Liver (tissue), 3 donors: ENCODE measurements around the gene LRRFIP2.

Experiments
- EGR1 ChIP-seq, 2 donors: IDR thresholded peaks; 2 replicates each; pipeline ENCODE4 v1.6.1; 2016 to 2018; ENCODE audit warnings: antibody characterized with exemption in 2 of 2, low read depth in 2 of 2
- GABPA ChIP-seq, 2 donors: IDR thresholded peaks in 1 of 2; conservative IDR thresholded peaks in 1 of 2; 2 replicates each; pipeline ENCODE4 v1.6.1; 2016; ENCODE audit warnings: antibody characterized with exemption in 2 of 2, mild to moderate bottlenecking in 1 of 2, moderate library complexity in 1 of 2
- HNF4A ChIP-seq, 2 donors: conservative IDR thresholded peaks; 2 replicates each; pipeline ENCODE4 v1.6.1; 2016; ENCODE audit warnings: antibody characterized with exemption in 2 of 2, mild to moderate bottlenecking in 2 of 2
- NR2F2 ChIP-seq: IDR thresholded peaks from 2 replicates; pipeline ENCODE4 v1.6.1; 2016; ENCODE audit warnings: antibody characterized with exemption
- RAD21 ChIP-seq, 2 donors: IDR thresholded peaks; 2 replicates each; pipeline ENCODE4 v1.6.1; 2016; ENCODE audit warnings: antibody characterized with exemption in 2 of 2, mild to moderate bottlenecking in 2 of 2
- SP1 ChIP-seq: IDR thresholded peaks from 2 replicates; pipeline ENCODE4 v1.6.1; 2018; ENCODE audit warnings: antibody characterized with exemption, mild to moderate bottlenecking
- TAF1 ChIP-seq: conservative IDR thresholded peaks from 2 replicates; pipeline ENCODE4 v1.6.1; 2016; ENCODE audit warnings: antibody characterized with exemption, mild to moderate bottlenecking
- YY1 ChIP-seq: IDR thresholded peaks from 2 replicates; pipeline ENCODE4 v1.6.1; 2016; ENCODE audit warnings: antibody characterized with exemption, mild to moderate bottlenecking
- TF ChIP-seq, protein P1 (sequence below): fragments of 150-350 bp; IDR thresholded peaks from 2 replicates; pipeline ENCODE4 v1.5.1; 2017; ENCODE audit warnings: improper control_type of control experiment, low read depth, low read length; ENCODE audit not compliant: missing input control
- TF ChIP-seq, protein P2 (sequence below): IDR thresholded peaks from 2 replicates; pipeline ENCODE4 v1.6.1; 2016; ENCODE audit warnings: antibody characterized with exemption
- TF ChIP-seq, protein P3 (sequence below): IDR thresholded peaks from 2 replicates; pipeline ENCODE4 v1.6.1; 2016; ENCODE audit warnings: antibody characterized with exemption
- TF ChIP-seq, protein P4 (sequence below): IDR thresholded peaks from 2 replicates; pipeline ENCODE4 v1.6.1; 2016; ENCODE audit warnings: antibody characterized with exemption
- TF ChIP-seq, protein P5 (sequence below): IDR thresholded peaks from 2 replicates; pipeline ENCODE4 v1.6.1; 2016; ENCODE audit warnings: antibody characterized with exemption, mild to moderate bottlenecking
- donor health status: healthy.
- donor health status: healthy.

DNA sequence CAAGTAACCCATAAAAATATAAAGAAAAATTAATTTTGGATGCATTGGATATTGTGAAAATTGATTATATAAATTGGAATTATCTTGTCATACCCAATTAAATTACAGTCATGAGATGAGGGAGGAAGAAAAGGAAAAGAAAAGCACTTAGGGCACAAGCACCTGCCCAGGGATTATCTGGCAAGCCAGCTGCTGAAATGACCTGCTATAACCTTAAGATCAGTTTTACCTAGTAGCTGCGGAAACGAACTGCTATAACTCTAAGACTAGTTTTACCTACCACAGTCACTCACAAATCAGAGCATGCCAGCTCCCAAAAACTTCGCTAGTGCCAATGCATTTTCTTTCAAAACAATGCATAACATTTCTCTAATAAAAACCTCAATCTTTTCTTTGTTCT is 26.2 kb downstream of the LRRFIP2 start:
- TF ChIP-seq EGR1 (IDR thresholded peaks at IDR 0.05; ENCODE audit: low read depth in 2 of 2), result no peak
- TF ChIP-seq HNF4A (conservative IDR thresholded peaks at IDR 0.05), result no peak
- TF ChIP-seq, protein P1, sequence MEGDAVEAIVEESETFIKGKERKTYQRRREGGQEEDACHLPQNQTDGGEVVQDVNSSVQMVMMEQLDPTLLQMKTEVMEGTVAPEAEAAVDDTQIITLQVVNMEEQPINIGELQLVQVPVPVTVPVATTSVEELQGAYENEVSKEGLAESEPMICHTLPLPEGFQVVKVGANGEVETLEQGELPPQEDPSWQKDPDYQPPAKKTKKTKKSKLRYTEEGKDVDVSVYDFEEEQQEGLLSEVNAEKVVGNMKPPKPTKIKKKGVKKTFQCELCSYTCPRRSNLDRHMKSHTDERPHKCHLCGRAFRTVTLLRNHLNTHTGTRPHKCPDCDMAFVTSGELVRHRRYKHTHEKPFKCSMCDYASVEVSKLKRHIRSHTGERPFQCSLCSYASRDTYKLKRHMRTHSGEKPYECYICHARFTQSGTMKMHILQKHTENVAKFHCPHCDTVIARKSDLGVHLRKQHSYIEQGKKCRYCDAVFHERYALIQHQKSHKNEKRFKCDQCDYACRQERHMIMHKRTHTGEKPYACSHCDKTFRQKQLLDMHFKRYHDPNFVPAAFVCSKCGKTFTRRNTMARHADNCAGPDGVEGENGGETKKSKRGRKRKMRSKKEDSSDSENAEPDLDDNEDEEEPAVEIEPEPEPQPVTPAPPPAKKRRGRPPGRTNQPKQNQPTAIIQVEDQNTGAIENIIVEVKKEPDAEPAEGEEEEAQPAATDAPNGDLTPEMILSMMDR, result no peak
- TF ChIP-seq RAD21 (IDR thresholded peaks at IDR 0.05), result no peak
- TF ChIP-seq, protein P2, sequence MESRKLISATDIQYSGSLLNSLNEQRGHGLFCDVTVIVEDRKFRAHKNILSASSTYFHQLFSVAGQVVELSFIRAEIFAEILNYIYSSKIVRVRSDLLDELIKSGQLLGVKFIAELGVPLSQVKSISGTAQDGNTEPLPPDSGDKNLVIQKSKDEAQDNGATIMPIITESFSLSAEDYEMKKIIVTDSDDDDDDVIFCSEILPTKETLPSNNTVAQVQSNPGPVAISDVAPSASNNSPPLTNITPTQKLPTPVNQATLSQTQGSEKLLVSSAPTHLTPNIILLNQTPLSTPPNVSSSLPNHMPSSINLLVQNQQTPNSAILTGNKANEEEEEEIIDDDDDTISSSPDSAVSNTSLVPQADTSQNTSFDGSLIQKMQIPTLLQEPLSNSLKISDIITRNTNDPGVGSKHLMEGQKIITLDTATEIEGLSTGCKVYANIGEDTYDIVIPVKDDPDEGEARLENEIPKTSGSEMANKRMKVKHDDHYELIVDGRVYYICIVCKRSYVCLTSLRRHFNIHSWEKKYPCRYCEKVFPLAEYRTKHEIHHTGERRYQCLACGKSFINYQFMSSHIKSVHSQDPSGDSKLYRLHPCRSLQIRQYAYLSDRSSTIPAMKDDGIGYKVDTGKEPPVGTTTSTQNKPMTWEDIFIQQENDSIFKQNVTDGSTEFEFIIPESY, result no peak
- no peak for TF ChIP-seq GABPA (IDR thresholded peaks at IDR 0.05 in 1 of 2, conservative IDR thresholded peaks at IDR 0.05 in 1 of 2)
- no peak for TF ChIP-seq NR2F2
- no peak for TF ChIP-seq YY1
- TF ChIP-seq, protein P3, sequence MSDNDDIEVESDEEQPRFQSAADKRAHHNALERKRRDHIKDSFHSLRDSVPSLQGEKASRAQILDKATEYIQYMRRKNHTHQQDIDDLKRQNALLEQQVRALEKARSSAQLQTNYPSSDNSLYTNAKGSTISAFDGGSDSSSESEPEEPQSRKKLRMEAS, result no peak
- TF ChIP-seq TAF1, result no peak
- TF ChIP-seq SP1, result no peak
- TF ChIP-seq, protein P4, sequence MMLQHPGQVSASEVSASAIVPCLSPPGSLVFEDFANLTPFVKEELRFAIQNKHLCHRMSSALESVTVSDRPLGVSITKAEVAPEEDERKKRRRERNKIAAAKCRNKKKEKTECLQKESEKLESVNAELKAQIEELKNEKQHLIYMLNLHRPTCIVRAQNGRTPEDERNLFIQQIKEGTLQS, result no peak
- TF ChIP-seq, protein P5, sequence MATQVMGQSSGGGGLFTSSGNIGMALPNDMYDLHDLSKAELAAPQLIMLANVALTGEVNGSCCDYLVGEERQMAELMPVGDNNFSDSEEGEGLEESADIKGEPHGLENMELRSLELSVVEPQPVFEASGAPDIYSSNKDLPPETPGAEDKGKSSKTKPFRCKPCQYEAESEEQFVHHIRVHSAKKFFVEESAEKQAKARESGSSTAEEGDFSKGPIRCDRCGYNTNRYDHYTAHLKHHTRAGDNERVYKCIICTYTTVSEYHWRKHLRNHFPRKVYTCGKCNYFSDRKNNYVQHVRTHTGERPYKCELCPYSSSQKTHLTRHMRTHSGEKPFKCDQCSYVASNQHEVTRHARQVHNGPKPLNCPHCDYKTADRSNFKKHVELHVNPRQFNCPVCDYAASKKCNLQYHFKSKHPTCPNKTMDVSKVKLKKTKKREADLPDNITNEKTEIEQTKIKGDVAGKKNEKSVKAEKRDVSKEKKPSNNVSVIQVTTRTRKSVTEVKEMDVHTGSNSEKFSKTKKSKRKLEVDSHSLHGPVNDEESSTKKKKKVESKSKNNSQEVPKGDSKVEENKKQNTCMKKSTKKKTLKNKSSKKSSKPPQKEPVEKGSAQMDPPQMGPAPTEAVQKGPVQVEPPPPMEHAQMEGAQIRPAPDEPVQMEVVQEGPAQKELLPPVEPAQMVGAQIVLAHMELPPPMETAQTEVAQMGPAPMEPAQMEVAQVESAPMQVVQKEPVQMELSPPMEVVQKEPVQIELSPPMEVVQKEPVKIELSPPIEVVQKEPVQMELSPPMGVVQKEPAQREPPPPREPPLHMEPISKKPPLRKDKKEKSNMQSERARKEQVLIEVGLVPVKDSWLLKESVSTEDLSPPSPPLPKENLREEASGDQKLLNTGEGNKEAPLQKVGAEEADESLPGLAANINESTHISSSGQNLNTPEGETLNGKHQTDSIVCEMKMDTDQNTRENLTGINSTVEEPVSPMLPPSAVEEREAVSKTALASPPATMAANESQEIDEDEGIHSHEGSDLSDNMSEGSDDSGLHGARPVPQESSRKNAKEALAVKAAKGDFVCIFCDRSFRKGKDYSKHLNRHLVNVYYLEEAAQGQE, result no peak
